HG03135 (cell line): ENCODE results near the gene TIAM1.

Experiments
- ATAC-seq: cut with Tn5 transposase; IDR thresholded peaks from one replicate; pipeline ENCODE4 v1.9.1; 2021; ENCODE audit warnings: mild to moderate bottlenecking, moderate library complexity; ENCODE audit not compliant: unreplicated experiment

TIAM1 gene

GRCh38 chr21:31145274-31145673 lies 198.8 kb downstream of the TIAM1 start:
- ATAC-seq = no peak

DNA sequence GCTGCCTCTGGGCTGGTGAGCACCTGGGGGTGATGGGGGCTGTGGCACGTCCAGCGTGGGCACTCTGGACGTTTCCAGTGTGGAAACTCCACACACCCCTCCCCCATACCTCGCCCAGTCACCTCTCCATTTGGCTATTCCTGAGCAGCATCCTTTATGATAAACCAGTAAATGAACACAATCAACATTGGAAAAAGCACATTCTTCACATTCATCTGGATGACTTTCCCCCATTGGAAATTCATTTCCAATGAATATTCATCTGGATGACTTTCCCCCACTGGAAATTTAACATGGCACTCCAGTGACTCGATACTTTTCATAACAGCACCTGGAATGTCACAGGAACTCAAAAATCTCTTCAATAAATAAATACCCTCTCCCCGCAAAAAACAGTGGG lies 201.0 kb downstream of the TIAM1 start:
- ATAC-seq = no peak

DNA sequence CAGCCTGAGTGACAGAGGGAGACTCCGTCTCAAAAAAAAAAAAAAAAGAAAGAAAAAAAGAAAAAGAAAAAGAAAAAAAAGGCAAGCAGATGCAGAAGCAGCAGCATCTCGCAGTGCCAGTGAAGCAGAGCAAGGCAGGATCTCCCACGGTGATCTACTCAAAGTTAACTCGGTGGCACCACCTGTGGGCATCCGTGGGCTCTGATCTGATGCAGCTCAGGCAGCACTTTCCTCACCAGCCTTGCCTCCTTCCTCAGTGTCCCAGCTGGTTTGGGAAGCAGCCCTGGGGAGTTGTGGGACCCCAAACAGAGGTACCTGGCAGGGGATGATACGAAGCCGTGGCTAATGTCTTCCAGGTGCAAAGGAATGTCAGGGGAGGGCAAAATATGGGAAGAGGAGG lies 201.5 kb downstream of the TIAM1 start:
- ATAC-seq = no peak

- ATAC-seq = no peak
These were observed 202.6 kb downstream of the TIAM1 start for GRCh38 chr21:31141389-31142000.

GRCh38 chr21:31140676-31141075 lies 203.4 kb downstream of the TIAM1 start:
- no peak for ATAC-seq

DNA sequence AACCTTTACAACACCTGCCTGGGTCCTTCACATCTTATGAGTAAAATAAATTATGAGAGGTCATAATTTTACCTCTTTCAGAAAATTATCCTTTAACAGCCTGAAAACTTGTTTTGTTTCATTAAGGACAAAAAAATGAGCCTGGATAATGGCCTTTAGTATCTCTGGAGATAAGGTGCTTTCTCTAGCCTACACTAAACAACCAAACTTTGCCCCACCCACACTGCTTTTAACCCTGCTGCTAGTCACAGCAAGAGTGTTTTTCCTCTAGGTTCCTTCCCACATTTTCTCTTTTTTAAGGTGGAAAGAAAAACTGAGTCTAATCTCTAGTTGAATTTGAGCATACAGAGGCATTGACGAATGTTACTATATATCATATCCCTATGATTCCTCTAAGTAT lies 204.0 kb downstream of the TIAM1 start:
- ATAC-seq = no peak

- ATAC-seq = no peak
These were observed 206.1 kb downstream of the TIAM1 start for GRCh38 chr21:31137960-31138359.

GRCh38 chr21:31136891-31137290 lies 207.2 kb downstream of the TIAM1 start:
- ATAC-seq = peak; percentile 69

GRCh38 chr21:31135531-31136184 lies 208.4 kb downstream of the TIAM1 start:
- no peak for ATAC-seq

GRCh38 chr21:31133243-31133830 lies 210.7 kb downstream of the TIAM1 start:
- no peak for ATAC-seq

DNA sequence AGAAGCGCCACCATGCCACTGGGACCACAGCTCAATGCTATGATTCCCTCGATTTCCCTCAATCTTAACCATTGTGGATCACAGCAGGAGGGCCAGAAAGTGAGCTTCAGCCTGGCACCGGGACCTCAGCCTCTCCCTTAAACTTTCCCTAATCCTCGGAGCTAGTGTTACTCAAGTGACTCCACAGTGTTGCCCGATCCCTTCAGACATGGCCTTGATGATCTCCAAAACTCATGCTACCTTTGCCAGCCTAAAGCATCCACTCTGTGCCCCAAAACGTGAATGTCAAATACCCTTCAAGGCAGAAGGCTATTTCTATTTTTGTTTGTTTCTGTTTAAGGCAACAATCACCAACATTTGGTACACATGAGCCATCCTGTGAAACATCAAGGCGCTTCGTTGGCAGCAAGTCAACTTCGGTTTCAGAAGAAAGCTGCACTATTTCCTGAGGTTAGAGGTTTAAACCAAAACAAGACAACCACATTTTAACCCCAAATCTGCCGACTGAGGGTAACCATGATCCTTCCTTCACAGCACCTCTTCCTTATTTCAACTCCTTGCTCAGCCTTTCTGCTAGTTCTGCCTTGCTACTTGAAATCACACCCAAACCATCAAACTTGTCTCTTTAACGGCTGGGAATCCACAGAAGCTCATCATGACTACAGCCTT lies 211.4 kb downstream of the TIAM1 start:
- peak; percentile 72 for ATAC-seq

- ATAC-seq = no peak
These were observed 213.2 kb downstream of the TIAM1 start for GRCh38 chr21:31130821-31131220.

GRCh38 chr21:31128234-31128633 lies 215.8 kb downstream of the TIAM1 start:
- no peak for ATAC-seq

- no peak for ATAC-seq
These were observed 220.1 kb downstream of the TIAM1 start for GRCh38 chr21:31124010-31124409.

DNA sequence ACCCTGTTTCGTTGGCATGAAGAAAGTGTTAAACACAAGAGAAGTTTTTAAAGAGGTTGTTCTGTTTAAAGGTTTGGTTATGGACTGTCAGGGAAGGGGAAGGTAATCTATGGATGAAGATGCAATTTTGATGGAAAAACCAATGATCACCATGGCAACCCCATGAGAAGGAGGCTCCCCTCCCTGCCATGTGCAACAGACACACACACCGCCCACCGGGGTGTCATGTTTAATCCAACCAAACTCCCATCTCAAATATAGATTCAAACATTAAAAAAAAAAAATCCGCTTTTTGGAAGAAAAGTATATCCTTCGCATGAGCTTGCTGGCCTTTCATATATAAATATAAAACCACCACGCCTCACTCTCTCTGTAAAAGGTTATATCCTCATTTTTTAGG lies 224.9 kb downstream of the TIAM1 start:
- no peak for ATAC-seq

DNA sequence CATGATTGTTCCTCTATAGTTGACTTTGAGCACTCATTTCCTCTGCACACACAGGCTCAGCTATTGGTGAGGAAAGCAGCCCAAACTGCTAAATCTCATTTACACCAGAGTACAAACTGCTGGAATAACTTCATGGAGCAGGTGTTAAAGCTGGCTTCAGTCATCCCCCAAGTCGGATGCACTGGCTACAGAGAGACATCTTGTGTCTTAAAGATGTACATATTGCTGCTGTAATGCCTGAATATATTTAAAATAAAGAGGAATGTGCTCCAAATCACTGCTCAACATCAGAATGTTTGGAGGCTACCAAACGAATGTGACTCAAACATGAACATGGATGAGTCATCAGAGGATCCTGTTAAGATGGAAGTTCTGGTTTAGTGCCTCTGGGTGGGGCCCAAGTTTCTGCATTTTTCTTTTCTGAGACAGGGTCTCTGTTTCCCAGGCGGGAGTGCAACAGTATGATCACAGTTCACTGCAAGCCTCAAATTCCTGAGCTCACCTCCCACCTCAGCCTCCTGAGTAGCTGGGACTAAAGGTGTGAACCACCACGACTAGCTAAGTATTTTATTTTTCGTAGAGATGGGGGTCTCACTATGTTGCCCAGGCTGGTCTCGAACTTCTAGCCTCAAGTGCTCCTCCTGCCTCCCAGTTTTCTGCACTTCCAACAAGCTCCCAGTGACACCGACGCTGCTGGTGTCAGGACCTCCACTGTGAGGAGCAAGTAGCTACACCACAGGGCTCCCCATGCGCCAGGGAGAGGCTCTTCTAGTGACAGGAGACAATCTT lies 226.7 kb downstream of the TIAM1 start:
- ATAC-seq = no peak

DNA sequence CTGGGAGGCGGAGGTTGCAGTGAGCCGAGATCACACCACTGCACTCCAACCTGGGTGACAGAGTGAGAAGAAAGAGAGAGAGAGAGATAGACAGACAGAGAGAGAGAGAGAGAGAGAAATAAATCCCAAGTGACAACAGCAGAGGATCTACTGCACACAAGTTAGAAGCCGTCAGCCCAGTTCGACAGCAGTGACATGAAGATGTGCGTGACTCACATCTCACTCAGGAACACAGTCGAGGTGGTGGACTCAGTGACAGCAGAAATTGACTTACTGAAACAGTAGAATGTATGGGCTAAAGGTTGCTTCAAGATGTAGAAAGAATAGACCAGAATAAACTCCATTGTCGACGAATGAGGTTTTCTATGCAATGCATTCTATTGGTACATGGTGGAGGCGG lies 228.8 kb downstream of the TIAM1 start:
- no peak for ATAC-seq

GRCh38 chr21:31111093-31111492 lies 233.0 kb downstream of the TIAM1 start:
- no peak for ATAC-seq

DNA sequence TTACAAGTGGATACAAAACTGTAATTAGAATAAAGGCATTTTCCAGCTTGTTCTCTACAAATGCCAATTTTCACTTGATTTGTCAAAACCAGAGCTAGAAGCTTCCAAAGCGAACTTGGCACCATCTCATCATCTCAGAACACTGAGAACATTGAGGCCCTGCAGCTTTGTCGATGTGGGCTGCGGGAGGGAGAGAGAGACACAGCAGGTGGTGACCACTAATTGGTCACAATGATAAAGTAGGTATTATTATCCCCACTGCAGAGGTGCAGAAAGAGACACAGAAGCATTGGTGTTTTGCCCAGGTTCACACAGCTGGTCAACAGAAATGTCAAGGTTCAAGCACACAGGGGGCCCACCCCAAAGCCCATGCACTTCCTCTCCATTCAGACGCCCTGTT lies 233.6 kb downstream of the TIAM1 start:
- no peak for ATAC-seq

DNA sequence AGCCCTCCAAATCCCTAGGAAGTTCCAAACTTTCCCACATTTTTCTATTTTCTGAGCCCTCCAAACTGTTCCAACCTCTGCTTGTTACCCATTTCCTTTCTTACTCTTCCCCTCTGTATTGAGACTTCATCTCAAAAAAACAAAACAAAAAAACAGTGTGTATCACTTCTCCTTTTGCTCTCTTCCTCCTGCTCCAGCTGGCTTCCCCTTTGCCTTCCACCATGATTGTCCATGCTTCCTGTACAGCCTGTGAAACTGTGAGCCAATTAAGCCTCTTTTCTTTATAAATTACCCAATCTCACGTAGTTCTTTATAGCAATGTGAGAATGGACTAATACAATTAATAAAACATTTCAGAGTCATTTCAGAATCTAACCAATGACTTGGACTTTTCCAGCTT lies 236.2 kb downstream of the TIAM1 start:
- no peak for ATAC-seq

GRCh38 chr21:31107176-31107785 lies 236.8 kb downstream of the TIAM1 start:
- no peak for ATAC-seq
